ENCODE results near the gene MYL11.
"Not testable (repeated sequence)": the region's sequence is repeated elsewhere in the genome, so short reads cannot be mapped to it uniquely, and the experiment has no call there.

MYL11 gene

GRCh38 chr16:30374538-30374937 lies at the start of gene MYL11:
Gene MYL11, plus strand, starts transcription at chr16:30374802. Its CDS starts 56 bp downstream, at chr16:30374858.
- no peak for DNase-seq

- peak; percentile 95 for DNase-seq
Observed at GRCh38 chr16:30334473-30334989, 40.1 kb upstream of the MYL11 start.

DNA sequence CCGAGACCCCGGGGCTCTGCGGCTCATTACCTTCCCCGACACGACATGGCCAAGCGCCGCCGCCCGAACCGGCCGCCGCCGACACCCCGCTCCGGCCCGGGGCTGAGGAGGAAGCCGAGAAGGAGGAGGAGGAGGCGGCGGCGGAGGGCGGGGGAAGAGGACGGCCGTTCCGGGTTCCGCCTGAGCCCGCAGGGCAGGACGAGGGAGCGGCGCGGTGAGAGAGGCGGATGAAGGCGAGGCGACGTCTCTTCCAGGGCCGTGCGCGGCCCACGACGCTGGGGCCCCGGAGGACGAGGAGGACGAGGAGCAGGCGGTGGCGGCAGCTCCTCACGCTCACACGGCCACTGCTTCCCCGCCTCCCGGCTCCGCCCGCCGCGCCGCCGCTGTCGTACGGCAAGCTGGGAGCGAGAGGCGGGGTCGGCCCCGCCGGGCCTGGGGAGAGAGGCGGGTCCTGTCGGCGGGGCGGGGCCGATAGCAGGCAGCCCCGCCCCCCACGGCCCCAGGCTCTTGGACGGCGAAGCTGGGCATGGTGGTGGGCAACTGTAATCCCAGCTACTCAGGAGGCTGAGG lies 39.5 kb upstream of the MYL11 start:
- peak; percentile 95 for DNase-seq

DNA sequence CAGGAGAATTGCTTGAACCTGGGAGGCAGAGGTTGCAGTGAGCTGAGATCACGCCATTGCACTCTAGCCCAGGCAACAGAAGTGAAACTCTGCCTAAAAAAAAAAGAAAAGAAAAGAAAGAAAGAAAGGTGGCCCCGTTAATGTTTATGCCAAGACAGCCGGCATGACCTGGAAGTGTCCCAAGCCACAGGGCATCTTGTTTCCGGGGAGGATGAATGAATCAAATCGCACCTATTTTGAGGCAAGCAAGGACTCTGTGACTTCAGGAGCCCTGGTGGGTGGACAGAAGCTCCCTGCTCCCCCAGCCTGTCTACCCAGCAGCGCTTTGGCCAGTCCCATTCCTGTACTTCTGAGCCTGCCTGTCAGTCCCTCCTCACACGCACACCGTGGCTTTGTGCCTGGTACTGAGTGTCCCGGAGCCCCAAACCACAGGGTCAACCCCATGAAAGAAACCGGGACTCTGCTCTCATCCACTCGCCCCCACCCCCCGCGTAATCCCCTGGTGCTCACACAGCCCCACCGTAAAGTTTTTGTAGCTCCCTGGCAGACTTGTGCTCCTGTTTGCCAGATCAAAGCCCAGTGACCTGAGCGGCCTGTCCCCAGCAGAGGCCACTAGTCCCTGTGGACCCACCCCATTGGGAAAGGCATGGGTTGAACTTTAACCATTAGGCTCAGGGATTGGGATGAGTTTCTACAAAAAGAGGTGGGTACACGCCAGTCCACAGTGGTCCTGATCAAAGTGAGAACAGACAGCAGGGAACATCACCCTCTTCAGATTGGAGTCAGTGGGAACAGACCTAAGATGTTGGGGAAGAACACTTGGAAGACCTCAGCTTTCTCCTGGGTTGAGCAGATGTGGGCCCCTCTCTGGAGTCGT lies 38.8 kb upstream of the MYL11 start:
- peak; percentile 75 for DNase-seq

DNA sequence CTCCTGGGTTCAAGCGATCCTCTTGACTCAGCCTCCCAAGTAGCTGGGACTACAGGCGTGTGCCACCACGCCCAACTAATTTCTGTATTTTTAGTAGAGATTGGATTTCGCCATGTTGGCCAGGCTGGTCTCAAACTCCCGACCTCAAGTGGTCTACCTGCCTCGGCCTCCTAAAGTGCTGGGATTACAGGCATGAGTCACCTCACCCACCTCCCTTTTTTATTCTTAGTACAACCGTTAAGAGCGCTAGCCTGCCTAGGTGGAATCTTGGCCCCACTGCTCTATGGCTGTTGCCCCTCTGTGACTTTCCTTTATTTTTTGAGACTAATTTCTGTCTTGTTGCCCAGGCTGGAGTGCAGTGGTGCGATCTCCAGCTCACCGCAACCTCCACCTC lies 36.6 kb upstream of the MYL11 start:
- not testable (repeated sequence) for DNase-seq

- DNase-seq, result not testable (repeated sequence)
Observed at GRCh38 chr16:30338715-30339114, 35.9 kb upstream of the MYL11 start.

DNA sequence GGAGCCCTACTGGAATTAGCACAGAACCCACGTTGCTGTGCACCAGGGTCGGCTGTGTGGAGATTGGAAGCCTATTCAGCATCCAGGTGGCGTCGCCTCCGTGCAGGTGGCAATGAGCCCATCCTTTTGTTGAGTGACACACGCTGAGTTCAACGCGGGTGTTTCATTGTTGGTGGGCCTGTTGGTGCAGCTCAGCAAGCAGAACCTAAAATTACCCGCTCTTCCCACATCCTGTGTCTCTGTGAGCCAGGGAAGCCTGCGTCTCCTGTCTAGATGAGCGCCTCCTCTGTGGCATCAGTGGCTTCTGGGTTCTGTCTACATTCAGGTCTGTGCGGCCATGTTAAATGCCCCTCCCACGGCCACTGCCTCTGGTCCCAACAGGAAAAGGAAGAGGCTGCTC lies 34.0 kb upstream of the MYL11 start:
- DNase-seq, result peak; percentile 42

DNA sequence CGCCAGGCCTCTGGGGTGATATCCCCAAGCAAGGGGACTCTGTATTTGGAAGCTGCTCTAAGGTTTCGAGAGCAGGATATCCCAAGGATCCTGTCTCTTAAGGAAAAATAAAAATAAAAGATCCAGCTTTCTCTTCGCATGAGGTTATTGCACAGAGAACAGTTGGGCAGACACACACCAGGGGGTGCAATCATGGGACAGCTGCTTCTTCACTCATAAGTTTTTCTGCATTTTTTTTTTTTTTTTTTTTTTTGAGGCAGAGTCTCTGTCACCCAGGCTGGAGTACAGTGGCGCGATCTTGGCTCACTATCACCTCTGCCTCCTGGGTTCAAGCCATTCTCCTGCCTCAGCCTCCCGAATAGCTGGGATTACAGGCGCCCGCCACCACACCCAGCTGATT lies 32.6 kb upstream of the MYL11 start:
- DNase-seq, result peak; percentile 42

DNA sequence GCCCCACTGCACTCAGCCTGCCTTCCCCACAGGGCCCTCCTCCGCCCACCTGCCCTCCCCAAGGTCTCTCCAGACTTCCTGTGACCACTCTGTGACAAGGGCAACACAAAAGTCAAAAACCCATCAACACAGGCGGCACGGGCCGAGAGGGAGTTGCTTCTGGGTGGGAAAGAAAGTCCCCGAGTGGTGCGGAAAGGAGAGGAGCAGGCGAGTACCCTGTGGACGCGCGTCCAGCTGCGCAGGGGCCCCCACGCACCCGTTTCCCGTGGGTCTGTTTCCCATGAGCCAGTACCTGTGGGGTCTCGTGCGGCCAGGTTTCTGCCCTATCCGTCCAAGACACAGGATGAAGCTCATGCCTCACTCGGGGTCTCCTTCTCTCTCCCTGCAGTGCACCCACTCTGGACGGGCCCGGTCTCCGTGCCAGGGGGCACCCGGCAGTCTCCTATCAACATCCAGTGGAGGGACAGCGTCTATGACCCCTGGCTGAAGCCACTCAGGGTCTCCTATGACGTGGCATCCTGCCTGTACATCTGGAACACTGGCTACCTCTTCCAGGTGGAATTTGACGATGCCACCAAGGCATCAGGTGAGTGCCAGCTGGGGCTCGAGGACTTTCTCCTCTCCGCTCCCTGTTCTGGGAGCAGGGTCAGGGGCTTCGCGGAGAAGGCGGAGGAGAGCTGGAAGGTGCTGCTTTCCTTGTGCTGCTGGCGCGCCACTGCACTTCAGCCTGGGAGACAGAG lies 31.7 kb upstream of the MYL11 start:
- DNase-seq, result peak; percentile 47

- DNase-seq, result not testable (repeated sequence)
Observed at GRCh38 chr16:30343491-30343820, 31.1 kb upstream of the MYL11 start.

GRCh38 chr16:30346286-30346685 lies 28.3 kb upstream of the MYL11 start:
- DNase-seq, result no peak

GRCh38 chr16:30348113-30348512 lies 26.5 kb upstream of the MYL11 start:
- DNase-seq, result no peak

- no peak for DNase-seq
Observed at GRCh38 chr16:30348929-30349328, 25.7 kb upstream of the MYL11 start.

DNA sequence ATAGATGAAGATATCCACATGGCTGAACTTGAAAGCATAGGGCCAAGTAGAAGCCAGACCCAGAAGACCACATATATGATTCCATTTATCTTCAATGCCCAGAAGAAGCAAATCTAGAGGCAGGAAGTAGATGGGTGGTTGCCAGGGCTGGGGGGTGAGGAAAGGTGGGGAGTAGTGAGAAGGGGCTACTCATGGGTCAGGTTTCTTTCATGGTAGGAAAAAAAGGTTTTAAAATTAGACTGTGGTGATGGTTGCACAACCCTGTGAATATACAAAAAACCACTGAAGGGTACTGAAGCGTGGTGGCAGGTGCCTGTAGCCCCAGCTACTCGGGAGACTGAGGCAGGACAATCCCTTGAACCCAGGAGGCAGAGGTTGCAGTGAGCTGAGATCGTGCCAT lies 24.9 kb upstream of the MYL11 start:
- no peak for DNase-seq

DNA sequence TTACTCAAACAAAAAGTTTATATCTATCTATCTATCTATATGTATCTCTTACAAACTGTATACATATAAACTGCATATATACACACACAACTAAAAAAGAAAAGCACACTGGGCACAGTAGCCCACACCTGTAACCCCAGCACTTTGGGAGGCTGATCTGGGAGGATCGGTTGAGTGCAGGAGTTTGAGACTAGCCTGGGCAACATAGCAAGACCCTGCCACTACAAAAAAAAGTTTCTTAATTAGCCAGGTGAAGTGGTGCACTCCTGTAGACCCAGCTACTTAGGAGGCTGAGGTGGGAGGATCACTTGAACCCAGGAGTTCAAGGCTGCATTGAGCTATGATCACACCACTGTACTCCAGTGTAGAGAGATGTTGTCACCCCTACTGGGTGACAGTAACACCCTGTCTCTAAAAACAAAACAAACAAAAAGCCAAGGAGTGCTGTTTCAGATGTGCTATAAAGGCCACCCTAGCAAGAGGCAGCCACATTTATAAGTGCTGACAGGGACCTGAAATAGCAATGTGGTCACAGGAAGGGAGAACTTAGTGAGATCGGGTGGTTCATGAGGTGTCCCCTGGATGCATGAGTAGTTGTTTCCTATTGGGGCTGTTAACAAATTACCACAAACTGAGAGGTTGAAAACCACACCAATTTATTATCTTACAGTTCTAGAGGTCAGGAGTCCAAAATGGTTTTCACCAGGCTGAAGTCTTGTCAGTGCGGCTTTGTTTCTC lies 24.3 kb upstream of the MYL11 start:
- DNase-seq, result peak; percentile 31

GRCh38 chr16:30351001-30351441 lies 23.6 kb upstream of the MYL11 start:
- peak; percentile 58 for DNase-seq

DNA sequence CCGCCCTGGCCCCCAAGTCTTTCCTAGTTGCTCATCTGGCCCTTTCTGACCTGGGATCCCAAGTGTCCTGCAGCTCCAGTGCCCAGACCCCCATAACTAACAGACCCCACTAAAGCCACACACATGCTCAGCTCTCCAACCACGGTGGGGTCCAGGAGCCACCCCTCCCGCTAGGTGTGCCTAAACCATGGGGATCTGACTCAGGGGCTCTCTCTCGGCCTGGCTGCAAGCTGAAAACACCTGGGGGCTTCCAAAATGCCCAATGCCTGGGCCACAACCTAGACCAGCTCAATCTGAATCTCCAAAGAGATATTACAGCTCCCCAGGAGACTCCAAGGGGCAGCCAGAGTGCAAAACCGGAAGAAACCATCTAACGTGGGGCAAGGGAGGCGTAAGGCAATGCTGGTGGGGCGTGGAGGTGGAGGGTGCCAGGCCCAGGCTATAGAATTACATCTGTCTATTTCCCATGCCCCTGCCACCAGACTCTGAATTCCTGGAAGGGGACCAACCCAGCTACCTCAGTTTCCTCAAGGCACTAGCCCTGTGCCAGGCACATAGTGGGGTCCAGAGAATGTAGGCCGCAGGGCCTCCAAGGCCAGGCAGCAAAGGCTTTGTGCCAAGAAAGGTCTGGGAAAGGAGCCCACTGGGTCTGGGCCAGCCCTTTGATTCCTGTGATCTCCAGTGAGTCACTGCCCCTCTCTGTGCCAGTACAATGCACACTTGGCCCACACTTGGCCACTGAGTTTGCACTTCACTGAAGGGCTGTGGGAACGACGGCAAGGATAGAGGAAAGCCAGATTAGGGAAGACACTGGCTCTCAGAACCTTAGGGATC lies 22.8 kb upstream of the MYL11 start:
- peak; percentile 57 for DNase-seq

DNA sequence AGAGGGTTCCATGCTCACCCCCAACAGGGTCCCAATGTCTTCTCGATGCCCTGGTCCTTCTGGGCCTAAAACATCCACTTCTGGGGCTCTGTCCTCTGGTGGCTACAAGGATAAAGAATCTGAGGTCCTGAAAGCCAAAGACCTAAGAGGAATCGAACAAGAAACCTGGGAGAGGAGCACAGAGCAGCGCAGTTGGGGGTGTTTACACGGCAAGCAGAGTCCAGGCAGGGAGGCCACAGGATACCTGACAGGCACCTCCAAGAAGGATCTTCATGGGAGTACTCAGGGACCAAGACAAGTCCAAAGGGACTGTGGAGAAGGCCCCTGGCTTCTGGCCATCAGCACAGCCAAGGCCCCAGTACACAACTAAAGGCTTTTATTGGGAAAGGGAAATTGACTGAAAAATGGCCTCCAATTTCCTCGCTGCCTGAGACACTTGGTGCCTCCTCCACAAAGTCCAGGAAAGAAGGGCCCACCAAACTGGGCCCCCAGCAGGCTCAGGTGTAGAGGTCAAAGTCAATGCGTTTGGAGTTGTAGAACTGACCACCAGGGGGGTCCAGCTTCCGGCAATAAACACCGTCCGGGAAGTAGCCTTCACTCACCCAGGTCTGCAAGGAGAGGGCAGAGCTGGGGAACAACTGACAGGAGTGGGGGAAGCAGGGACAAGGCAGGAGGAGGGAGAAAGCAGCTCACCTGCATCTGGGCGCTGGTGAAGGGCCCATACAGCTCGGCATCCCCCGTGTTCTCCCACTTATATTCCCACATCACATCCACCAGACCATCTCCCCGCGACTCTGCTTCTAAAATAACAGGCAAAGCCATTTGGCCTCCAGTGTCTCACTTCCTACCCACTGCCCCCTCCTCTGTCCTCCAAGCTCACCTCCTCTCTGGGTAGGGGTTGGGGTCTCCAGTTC lies 21.9 kb upstream of the MYL11 start:
- peak; percentile 47 for DNase-seq

DNA sequence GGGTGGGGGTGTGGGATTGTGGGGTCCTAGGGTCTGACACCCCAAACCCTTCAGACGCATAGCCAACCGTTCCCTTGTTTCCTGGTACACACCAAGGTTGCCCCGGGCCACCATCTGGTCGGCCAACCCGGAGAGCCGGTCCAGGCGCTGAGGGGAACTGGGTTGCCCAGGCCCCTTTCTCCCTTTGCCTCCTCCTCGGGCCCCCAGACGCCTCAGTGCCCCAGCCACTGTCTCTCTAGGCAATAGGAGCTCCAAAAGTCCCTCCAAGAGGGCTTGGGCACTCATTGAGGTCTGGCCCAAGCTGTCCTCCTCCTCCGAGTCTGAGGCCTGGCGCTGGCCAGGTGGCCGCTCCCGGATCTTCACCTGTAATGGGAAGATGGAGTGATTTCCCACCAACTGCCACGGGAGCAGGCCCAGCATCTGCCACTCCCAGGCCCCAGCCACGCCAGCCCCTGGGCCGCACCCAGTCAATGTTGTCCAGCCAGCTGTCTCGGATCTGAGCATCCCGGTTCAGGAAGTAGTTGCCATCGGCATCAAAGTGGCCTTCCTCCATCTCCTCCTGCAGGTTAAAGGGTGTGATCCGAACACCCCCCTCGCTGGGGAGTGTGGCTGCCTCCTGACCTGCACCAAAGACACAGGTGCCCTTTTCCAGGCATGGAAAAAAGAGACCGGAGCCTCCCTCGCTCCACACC lies 21.0 kb upstream of the MYL11 start:
- peak; percentile 61 for DNase-seq
